ENCODE data around the gene WDR64.
A peak's percentile ranks its signal among the peaks of the same experiment; 100 is the strongest.

The WDR64 gene

GRCh38 chr1:241660424-241660972 lies 8.4 kb downstream of the WDR64 start:
- TF ChIP-seq CTCF (IDR thresholded peaks at IDR 0.05; ENCODE audit: borderline replicate concordance, control extremely low read depth, extremely low read depth, insufficient read depth, missing control alignments), result no peak
- in situ Hi-C loops (cut with MboI; ENCODE audit: low sequenced_read_pairs, unreplicated experiment), result no loop called here
- DNase-seq (ENCODE audit: low spot score), result no peak

- DNase-seq (ENCODE audit: low spot score), result no peak
- no peak for TF ChIP-seq CTCF (IDR thresholded peaks at IDR 0.05; ENCODE audit: borderline replicate concordance, control extremely low read depth, extremely low read depth, insufficient read depth, missing control alignments)
- in situ Hi-C loops (cut with MboI; ENCODE audit: low sequenced_read_pairs, unreplicated experiment), result no loop called here
Measured at GRCh38 chr1:241666419-241666818, 14.3 kb downstream of the WDR64 start.

GRCh38 chr1:241672301-241672700 lies 20.2 kb downstream of the WDR64 start:
- no peak for TF ChIP-seq CTCF (IDR thresholded peaks at IDR 0.05; ENCODE audit: borderline replicate concordance, control extremely low read depth, extremely low read depth, insufficient read depth, missing control alignments)
- in situ Hi-C loops (cut with MboI; ENCODE audit: low sequenced_read_pairs, unreplicated experiment), result no loop called here
- no peak for DNase-seq (ENCODE audit: low spot score)

GRCh38 chr1:241674805-241675384 lies 22.8 kb downstream of the WDR64 start:
- no peak for TF ChIP-seq CTCF (IDR thresholded peaks at IDR 0.05; ENCODE audit: borderline replicate concordance, control extremely low read depth, extremely low read depth, insufficient read depth, missing control alignments)

GRCh38 chr1:241675983-241676382 lies 23.9 kb downstream of the WDR64 start:
- no peak for DNase-seq (ENCODE audit: low spot score)
- in situ Hi-C loops (cut with MboI; ENCODE audit: low sequenced_read_pairs, unreplicated experiment), result no loop called here
- TF ChIP-seq CTCF (IDR thresholded peaks at IDR 0.05; ENCODE audit: borderline replicate concordance, control extremely low read depth, extremely low read depth, insufficient read depth, missing control alignments), result no peak

More at GRCh38 chr1:241674805-241675384, 22.8 kb downstream of the WDR64 start:
- in situ Hi-C loops (cut with MboI; ENCODE audit: low sequenced_read_pairs, unreplicated experiment), result no loop called here
- no peak for DNase-seq (ENCODE audit: low spot score)

- in situ Hi-C loops (cut with MboI; ENCODE audit: low sequenced_read_pairs, unreplicated experiment), result no loop called here
- no peak for TF ChIP-seq CTCF (IDR thresholded peaks at IDR 0.05; ENCODE audit: borderline replicate concordance, control extremely low read depth, extremely low read depth, insufficient read depth, missing control alignments)
- peak; percentile 52 for DNase-seq (ENCODE audit: low spot score)
Measured at GRCh38 chr1:241677201-241677600, 25.1 kb downstream of the WDR64 start.

All from GM13976 (cell line).